ENCODE results near the gene COTL1. TPM values are rescaled to one million over a fixed set of nuclear protein-coding genes. Genes with fewer than 3 reads are reported as not detected.

The COTL1 gene
- total and polyA plus RNA-seq, 7 donors = 6.1 to 44.5 (median 9.8) TPM

DNA sequence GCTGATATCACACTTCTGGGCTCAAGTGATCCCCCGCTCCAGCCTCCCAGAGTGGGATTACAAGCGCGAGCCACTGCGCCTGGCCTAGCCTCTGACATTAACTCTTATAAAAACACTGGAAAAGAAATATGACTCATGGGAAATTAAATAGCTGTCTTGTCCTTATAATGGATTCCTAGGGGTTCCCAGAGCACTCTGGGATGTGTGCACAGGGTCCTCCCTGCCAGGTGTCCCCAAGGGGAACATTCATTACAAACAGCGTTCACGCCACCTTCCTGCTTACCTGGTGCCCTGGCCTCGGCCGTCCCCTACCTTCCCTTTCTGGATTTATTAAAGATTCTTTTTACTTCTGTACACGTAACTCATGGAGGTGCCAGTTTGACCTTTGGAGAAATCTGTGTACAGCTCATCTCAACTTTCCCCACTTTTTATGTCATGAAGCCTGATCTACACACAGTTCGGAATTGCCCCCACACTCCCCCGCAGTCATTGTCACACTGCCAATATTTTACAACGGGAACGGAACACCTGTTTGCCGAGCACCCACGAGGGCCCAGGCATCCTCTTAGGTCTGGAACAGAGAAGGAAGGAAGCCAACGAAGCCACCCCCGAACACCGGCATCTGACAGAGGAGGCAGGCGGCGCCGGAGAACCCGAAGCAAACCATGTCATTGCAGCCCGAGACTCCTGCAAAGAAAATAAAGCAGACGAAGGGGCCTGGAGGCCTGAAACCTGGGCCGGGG, 73.7 kb downstream of the COTL1 start:
- no peak for ATAC-seq
- no peaks in the 10 kb centered on the region for H3K9me3 ChIP-seq
- no peaks in the 10 kb centered on the region for H3K36me3 ChIP-seq (ENCODE audit: insufficient read depth in 1 of 2, low read depth in 1 of 2)
- peaks cover 3% of the 10 kb centered on the region for H3K4me1 ChIP-seq
- DNase-seq = peak in 1 of 2 donors; percentile 43
- H3K4me3 ChIP-seq = no peak overlapping the region
- intact Hi-C loops (cut with DNase I) = no loop called here
- no peak for TF ChIP-seq CTCF (IDR thresholded peaks at IDR 0.05)
- no peak overlapping the region for H3K27ac ChIP-seq
- 37 to 42% (median 39%) methylated on average over 25 of the region's 25 CpGs for WGBS, 3 donors
- H3K27me3 ChIP-seq (ENCODE audit: insufficient read depth in 3 of 3, low read length in 2 of 3) = peaks cover 0 to 8% (median 5%) of the 10 kb centered on the region in 3 donors

GRCh38 chr16:84543253-84543652, 74.6 kb downstream of the COTL1 start:
- no peak for TF ChIP-seq CTCF (IDR thresholded peaks at IDR 0.05)
- no peak overlapping the region for H3K27ac ChIP-seq
- DNase-seq = no peak
- intact Hi-C loops (cut with DNase I) = no loop called here
- H3K4me3 ChIP-seq = no peak overlapping the region
- H3K36me3 ChIP-seq (ENCODE audit: insufficient read depth in 1 of 2, low read depth in 1 of 2) = no peaks in the 10 kb centered on the region
- peaks cover 0 to 8% (median 5%) of the 10 kb centered on the region in 3 donors for H3K27me3 ChIP-seq (ENCODE audit: insufficient read depth in 3 of 3, low read length in 2 of 3)
- H3K4me1 ChIP-seq = peaks cover 3% of the 10 kb centered on the region
- WGBS, 3 donors = 90 to 94% (median 92%) methylated on average over 2 of the region's 2 CpGs
- H3K9me3 ChIP-seq = no peaks in the 10 kb centered on the region
- no peak for ATAC-seq

GRCh38 chr16:84541999-84542817, 75.7 kb downstream of the COTL1 start:
- H3K27me3 ChIP-seq (ENCODE audit: insufficient read depth in 3 of 3, low read length in 2 of 3) = peaks cover 0 to 8% (median 5%) of the 10 kb centered on the region in 3 donors
- no peaks in the 10 kb centered on the region for H3K9me3 ChIP-seq
- intact Hi-C loops (cut with DNase I) = no loop called here
- no peak for ATAC-seq
- 92 to 95% (median 92%) methylated on average over 7 of the region's 7 CpGs for WGBS, 3 donors
- H3K36me3 ChIP-seq (ENCODE audit: insufficient read depth in 1 of 2, low read depth in 1 of 2) = no peaks in the 10 kb centered on the region
- no peak overlapping the region for H3K4me3 ChIP-seq
- DNase-seq = no peak
- TF ChIP-seq CTCF (IDR thresholded peaks at IDR 0.05) = no peak
- no peak overlapping the region for H3K27ac ChIP-seq
- H3K4me1 ChIP-seq = peaks cover 3% of the 10 kb centered on the region

GRCh38 chr16:84540194-84540593, 77.7 kb downstream of the COTL1 start:
- 88 to 92% (median 88%) methylated on average over 4 of the region's 4 CpGs for WGBS, 3 donors
- no peak overlapping the region for H3K27ac ChIP-seq
- no peak for DNase-seq

More at GRCh38 chr16:84540194-84540593, 77.7 kb downstream of the COTL1 start:
- Histone ChIP-seq H3K9me3 (no peaks in the 10 kb centered on the region), H3K27me3 (ENCODE audit: insufficient read depth in 3 of 3, low read length in 2 of 3) (peaks cover 0 to under 1% (median 0%) of the 10 kb centered on the region in 3 donors), H3K4me3 (no peak overlapping the region), H3K36me3 (ENCODE audit: insufficient read depth in 1 of 2, low read depth in 1 of 2) (no peaks in the 10 kb centered on the region), H3K4me1 (peaks cover 3% of the 10 kb centered on the region)
- intact Hi-C loops (cut with DNase I) = no loop called here
- ATAC-seq = no peak
- no peak for TF ChIP-seq CTCF (IDR thresholded peaks at IDR 0.05)
